SIG-M5 treated with dmso at 0.1 percent for 504 hours (cell line): ENCODE data around the gene KATNIP.
A peak's percentile ranks its signal among the peaks of the same experiment; 100 is the strongest.
"Not testable (repeated sequence)": the region's sequence is repeated elsewhere in the genome, so short reads cannot be mapped to it uniquely, and the experiment has no call there.

Source experiments
- DNase-seq: peaks from one replicate; lab custom pipeline; 2025; ENCODE audit not compliant: unreplicated experiment; lab: John Stamatoyannopoulos, UW

The KATNIP gene

GRCh38 chr16:27534256-27534655 is 15.7 kb upstream of the KATNIP start:
- no peak for DNase-seq

GRCh38 chr16:27538528-27538927 is 11.4 kb upstream of the KATNIP start:
- DNase-seq: no peak

- no peak for DNase-seq
These were observed 10.8 kb upstream of the KATNIP start for GRCh38 chr16:27539120-27539519.

- DNase-seq: no peak
These were observed 10.3 kb upstream of the KATNIP start for GRCh38 chr16:27539636-27540035.

GRCh38 chr16:27543801-27544200 is 6.1 kb upstream of the KATNIP start:
- DNase-seq: no peak

GRCh38 chr16:27544671-27545070 is 5.3 kb upstream of the KATNIP start:
- no peak for DNase-seq

GRCh38 chr16:27547134-27547533 is 2.8 kb upstream of the KATNIP start:
- DNase-seq: no peak

- DNase-seq: no peak
These were observed 2.1 kb upstream of the KATNIP start for GRCh38 chr16:27547851-27548250.

- DNase-seq: no peak
These were observed 539 bp upstream of the KATNIP start for GRCh38 chr16:27549464-27549745.

GRCh38 chr16:27550582-27550920 is 607 bp downstream of the KATNIP start:
- no peak for DNase-seq

GRCh38 chr16:27551036-27551435 is 1.1 kb downstream of the KATNIP start:
- DNase-seq: no peak

- DNase-seq: no peak
These were observed 6.5 kb downstream of the KATNIP start for GRCh38 chr16:27556471-27556870.

- no peak for DNase-seq
These were observed 8.5 kb downstream of the KATNIP start for GRCh38 chr16:27558434-27558833.

- no peak for DNase-seq
These were observed 9.0 kb downstream of the KATNIP start for GRCh38 chr16:27558932-27559331.

- no peak for DNase-seq
These were observed 11.3 kb downstream of the KATNIP start for GRCh38 chr16:27561216-27561615.

- DNase-seq: no peak
These were observed 14.3 kb downstream of the KATNIP start for GRCh38 chr16:27564224-27564623.

GRCh38 chr16:27566417-27566816 is 16.5 kb downstream of the KATNIP start:
- peak; percentile 33 for DNase-seq

GRCh38 chr16:27568077-27568476 is 18.1 kb downstream of the KATNIP start:
- DNase-seq: no peak

GRCh38 chr16:27570986-27571385 is 21.0 kb downstream of the KATNIP start:
- DNase-seq: not testable (repeated sequence)

GRCh38 chr16:27571433-27572326 is 21.7 kb downstream of the KATNIP start:
- DNase-seq: no peak

GRCh38 chr16:27572711-27573110 is 22.8 kb downstream of the KATNIP start:
- DNase-seq: no peak

GRCh38 chr16:27576729-27577128 is 26.8 kb downstream of the KATNIP start:
- DNase-seq: no peak
